H9 (cell line): ENCODE data around the gene C3orf20. TPM values are rescaled to one million over a fixed set of nuclear protein-coding genes. Genes with fewer than 3 reads are reported as not detected.

ENCODE experiments used
- DNase-seq: peaks from one replicate; pipeline ENCODE4 v3.0.0-alpha.2; 2017
- H2AFZ ChIP-seq: one replicate; pipeline ENCODE4 v1.6.1; 2013; ENCODE audit warnings: mild to moderate bottlenecking, low read length, control low read depth, moderate library complexity
- H2AK5ac ChIP-seq: 2 replicates; pipeline ENCODE4 v1.6.1; 2013; ENCODE audit warnings: low read length, control low read depth, mixed read lengths; ENCODE audit not compliant: insufficient read length
- H2BK120ac ChIP-seq: one replicate; pipeline ENCODE4 v1.6.1; 2013; ENCODE audit warnings: low read depth, mild to moderate bottlenecking, low read length, control low read depth, inconsistent platforms; ENCODE audit not compliant: poor library complexity, severe bottlenecking
- H2BK12ac ChIP-seq: 2 replicates; pipeline ENCODE4 v1.6.1; 2013; ENCODE audit warnings: low read length, control low read depth, mixed read lengths, low read depth; ENCODE audit not compliant: insufficient read length
- H2BK15ac ChIP-seq: 2 replicates; pipeline ENCODE4 v1.6.1; 2013; ENCODE audit warnings: low read depth, low read length, control low read depth
- H2BK20ac ChIP-seq: one replicate; pipeline ENCODE4 v1.6.1; 2013; ENCODE audit warnings: low read depth, mild to moderate bottlenecking, low read length, control low read depth, inconsistent platforms; ENCODE audit not compliant: poor library complexity, severe bottlenecking
- H2BK5ac ChIP-seq: 2 replicates; pipeline ENCODE4 v1.6.1; 2013; ENCODE audit warnings: low read length, control low read depth, mixed read lengths; ENCODE audit not compliant: insufficient read length
- H3K14ac ChIP-seq: 2 replicates; pipeline ENCODE4 v1.6.1; 2013; ENCODE audit warnings: low read length, control low read depth; ENCODE audit not compliant: insufficient read depth
- H3K18ac ChIP-seq: 2 replicates; pipeline ENCODE4 v1.6.1; 2013; ENCODE audit warnings: low read depth, mild to moderate bottlenecking, mixed read lengths, low read length, control low read depth; ENCODE audit not compliant: insufficient read length
- H3K23ac ChIP-seq: 2 replicates; pipeline ENCODE4 v1.6.1; 2013; ENCODE audit warnings: low read length, control low read depth, mixed read lengths, low read depth; ENCODE audit not compliant: insufficient read length
- H3K23me2 ChIP-seq: 2 replicates; pipeline ENCODE4 v1.6.1; 2013; ENCODE audit warnings: low read depth, mild to moderate bottlenecking, mixed read lengths, low read length, control low read depth; ENCODE audit not compliant: insufficient read length, poor library complexity, severe bottlenecking
- H3K27ac ChIP-seq: 2 replicates; pipeline ENCODE4 v1.5.1; 2013; ENCODE audit warnings: low read length, control low read depth, mixed read lengths, low read depth; ENCODE audit not compliant: insufficient read length
- H3K27me3 ChIP-seq: 2 replicates; pipeline ENCODE4 v1.6.1; 2013; ENCODE audit warnings: low read length, control low read depth, inconsistent platforms; ENCODE audit not compliant: insufficient read depth
- H3K4ac ChIP-seq: 2 replicates; pipeline ENCODE4 v1.6.1; 2013; ENCODE audit warnings: low read depth, mild to moderate bottlenecking, control low read depth, inconsistent platforms, low read length, moderate library complexity
- H3K4me1 ChIP-seq: 2 replicates; pipeline ENCODE4 v1.6.1; 2013; ENCODE audit warnings: low read length, control low read depth, inconsistent platforms; ENCODE audit not compliant: insufficient read depth
- H3K4me2 ChIP-seq: 2 replicates; pipeline ENCODE4 v1.6.1; 2013; ENCODE audit warnings: low read length, control low read depth, mixed read lengths; ENCODE audit not compliant: insufficient read length, insufficient read depth
- H3K56ac ChIP-seq: 2 replicates; pipeline ENCODE4 v1.6.1; 2013; ENCODE audit warnings: low read depth, mild to moderate bottlenecking, mixed read lengths, low read length, control low read depth; ENCODE audit not compliant: insufficient read length
- H3K79me1 ChIP-seq: 2 replicates; pipeline ENCODE4 v1.6.1; 2013; ENCODE audit warnings: low read depth, mild to moderate bottlenecking, moderate library complexity, low read length, control low read depth, inconsistent platforms; ENCODE audit not compliant: insufficient read depth, poor library complexity, severe bottlenecking
- H3K79me2 ChIP-seq: 2 replicates; pipeline ENCODE4 v1.6.1; 2013; ENCODE audit warnings: low read length, control low read depth, inconsistent platforms; ENCODE audit not compliant: insufficient read depth
- H3K9ac ChIP-seq: 2 replicates; pipeline ENCODE4 v1.6.1; 2013; ENCODE audit warnings: low read length, control low read depth, mixed read lengths; ENCODE audit not compliant: insufficient read length; ENCODE audit errors: extremely low read depth
- H3K9me3 ChIP-seq: one replicate; pipeline ENCODE4 v1.6.1; 2013; ENCODE audit warnings: low read depth, low read length, inconsistent platforms; ENCODE audit not compliant: control insufficient read depth
- H3T11ph ChIP-seq: one replicate; pipeline ENCODE4 v1.6.1; 2013; ENCODE audit warnings: mild to moderate bottlenecking, low read length, control low read depth, inconsistent platforms
- H4K20me1 ChIP-seq: one replicate; pipeline ENCODE4 v1.6.1; 2013; ENCODE audit not compliant: control insufficient read depth, insufficient read length, insufficient read depth
- H4K5ac ChIP-seq: 2 replicates; pipeline ENCODE4 v1.6.1; 2013; ENCODE audit warnings: low read depth, mild to moderate bottlenecking, mixed read lengths, low read length, control low read depth; ENCODE audit not compliant: insufficient read length
- H4K8ac ChIP-seq: replicated peaks from 2 replicates; pipeline ENCODE4 v1.6.1; 2013; ENCODE audit warnings: low read length, control low read depth, mixed read lengths, low read depth; ENCODE audit not compliant: insufficient read length
- H4K91ac ChIP-seq: 2 replicates; pipeline ENCODE4 v1.6.1; 2013; ENCODE audit warnings: low read depth, mild to moderate bottlenecking, moderate library complexity, mixed read lengths, low read length, control low read depth; ENCODE audit not compliant: insufficient read length
- H3K27ac Mint-ChIP-seq, 3 experiments: 2 replicates in 2 of 3; 3 replicates in 1 of 3; pipeline ENCODE4 v1.8.0; 2020 to 2021; ENCODE audit warnings: mixed read lengths in 3 of 3, mild to moderate bottlenecking in 1 of 3, moderate library complexity in 1 of 3
- H3K27me3 Mint-ChIP-seq: 2 replicates; pipeline ENCODE4 v1.8.0; 2021; ENCODE audit warnings: low read depth, mild to moderate bottlenecking, moderate library complexity, mixed read lengths
- H3K36me3 Mint-ChIP-seq, 3 experiments: 2 replicates in 2 of 3; 3 replicates in 1 of 3; pipeline ENCODE4 v1.8.0; 2020 to 2021; ENCODE audit warnings: low read depth in 3 of 3, mixed read lengths in 3 of 3; ENCODE audit not compliant: insufficient read depth in 1 of 3
- H3K4me1 Mint-ChIP-seq, 2 experiments: 2 replicates each; pipeline ENCODE4 v1.8.0; 2020; ENCODE audit warnings: mixed read lengths in 2 of 2
- H3K4me3 Mint-ChIP-seq, 2 experiments: 2 replicates in 1 of 2; 3 replicates in 1 of 2; pipeline ENCODE4 v1.8.0; 2020 to 2021; ENCODE audit warnings: mild to moderate bottlenecking in 2 of 2, mixed read lengths in 2 of 2, moderate library complexity in 1 of 2
- H3K9me3 Mint-ChIP-seq, 2 experiments: 2 replicates in 1 of 2; 3 replicates in 1 of 2; pipeline ENCODE4 v1.8.0; 2020; ENCODE audit warnings: mild to moderate bottlenecking in 2 of 2, mixed read lengths in 2 of 2, moderate library complexity in 1 of 2
- CTCF ChIP-seq: fragments of 200-600 bp; sonication (generic); conservative IDR thresholded peaks from 3 replicates; pipeline ENCODE4 v1.8.0; 2021; ENCODE audit warnings: antibody characterized with exemption, mild to moderate bottlenecking
- WGBS: extraction: QIAGEN DNeasy Blood & Tissue Kit; methylation state at CpG from one replicate; pipeline ENCODE4 v1.1.7; 2013; ENCODE audit warnings: missing lambda C conversion rate, low lambda C conversion rate, mixed read lengths; ENCODE audit not compliant: insufficient read length; ENCODE audit errors: extremely low coverage; 5-methylcytosine and 5-hydroxymethylcytosine counted together
- total RNA-seq: library from RNA; stranded (reverse); gene quantifications from 2 replicates; pipeline ENCODE4 v1.2.1, GENCODE V29; 2021

Gene C3orf20
- total RNA-seq, 1 experiment from 2014 or later, result not detected

GRCh38 chr3:14678015-14678503 lies 3.1 kb downstream of the C3orf20 start:
- Mint-ChIP-seq H3K36me3 (peaks cover 0 to 8% (median 6%) of the 10 kb centered on the region in 3 experiments; a peak in 3 of 7 replicates), H3K9me3 (peaks cover 9 to 10% of the 10 kb centered on the region in 2 experiments), H3K27me3 (peaks cover 15% of the 10 kb centered on the region), H3K27ac (no peak overlapping the region), H3K4me3 (no peak overlapping the region; a peak in 1 of 5 replicates), H3K4me1 (no peaks in the 10 kb centered on the region)
- Histone ChIP-seq H2AK5ac (no peak overlapping the region), H3K27me3 (no peaks in the 10 kb centered on the region), H4K91ac (no peak overlapping the region), H2BK5ac (no peak overlapping the region), H3K27ac (no peak overlapping the region), H2BK120ac (no peak overlapping the region), H3K4me2 (no peak overlapping the region), H3T11ph (no peak overlapping the region), H3K9ac (no peak overlapping the region), H3K18ac (no peak overlapping the region), H3K79me2 (no peaks in the 10 kb centered on the region), H4K5ac (no peak overlapping the region), H3K23me2 (no peaks in the 10 kb centered on the region), H2BK20ac (no peak overlapping the region), H3K56ac (no peak overlapping the region), H3K4ac (no peak overlapping the region), H2AFZ (no peak overlapping the region), H2BK12ac (no peak overlapping the region), H3K9me3 (no peaks in the 10 kb centered on the region), H3K4me1 (no peaks in the 10 kb centered on the region), H4K8ac (no peak overlapping the region), H3K79me1 (no peaks in the 10 kb centered on the region), H4K20me1 (no peaks in the 10 kb centered on the region), H2BK15ac (no peak overlapping the region), H3K23ac (no peak overlapping the region), H3K14ac (no peak overlapping the region)
- 0 out of 3 replicates have a peak, but pooled peaks have one; percentile 12 for TF ChIP-seq CTCF
- DNase-seq, result no peak
- no CpG with 5 or more reads among the region's 7 CpGs for WGBS
